ENCODE results near the gene NEU2. TPM values are rescaled to one million over a fixed set of nuclear protein-coding genes. Genes with fewer than 3 reads are reported as not detected.

Gene NEU2
- total RNA-seq, 4 donors from 2014 or later: not detected

DNA sequence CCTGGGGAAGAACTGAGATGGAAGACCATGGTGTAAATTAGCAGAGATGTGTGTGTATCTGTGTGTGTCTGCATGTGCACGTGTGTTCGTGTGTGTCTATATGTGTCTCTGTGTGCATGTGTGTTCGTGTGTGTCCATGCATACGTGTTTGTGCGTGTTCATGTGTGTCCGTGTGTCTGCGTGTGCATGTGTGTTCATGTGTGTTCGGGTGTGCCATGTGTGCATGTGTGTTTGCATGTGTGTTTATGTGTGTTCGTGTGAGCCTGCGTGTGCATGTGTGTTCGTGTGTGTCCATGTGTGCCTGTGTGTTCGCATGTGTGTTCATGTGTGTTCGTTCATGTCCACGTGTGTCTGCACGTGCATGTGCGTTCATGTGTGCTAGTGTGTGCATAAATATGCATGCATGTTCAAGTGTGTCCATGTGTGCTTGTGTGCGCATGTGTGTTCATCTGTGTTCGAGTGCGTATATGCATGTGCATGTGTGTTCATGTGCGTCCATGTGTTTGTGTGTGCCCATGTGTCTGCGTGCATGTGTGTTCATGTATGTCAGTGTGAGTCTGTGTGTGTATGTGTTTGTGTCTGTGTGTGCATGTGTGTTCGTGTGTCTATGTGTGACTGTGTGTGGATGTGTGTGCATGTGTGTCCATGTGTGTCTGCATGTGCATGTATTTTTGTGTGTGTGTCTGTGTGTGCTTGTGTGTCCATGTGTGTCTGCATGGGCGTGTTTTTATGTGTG is 3.1 kb downstream of the NEU2 start:
- 91 to 93% methylated on average over 23 of the region's 23 CpGs for WGBS, 2 donors
- Histone ChIP-seq H3K9me3 (no peaks in the 10 kb centered on the region), H3K4me1 (no peaks in the 10 kb centered on the region), H3K36me3 (no peaks in the 10 kb centered on the region), H3K27me3 (no peaks in the 10 kb centered on the region), H3K27ac (no peak overlapping the region), H3K4me3 (replicated peaks in 1 of 3) (no peak overlapping the region)
- no peak for DNase-seq
- no peak for TF ChIP-seq CTCF (IDR thresholded peaks at IDR 0.05)
- no peak for TF ChIP-seq POLR2A (IDR thresholded peaks at IDR 0.05)
- intact Hi-C loops (cut with DNase I): no loop called here

GRCh38 chr2:233036162-233036838 is 3.8 kb downstream of the NEU2 start:
- H3K27me3 ChIP-seq: no peaks in the 10 kb centered on the region
- TF ChIP-seq CTCF (IDR thresholded peaks at IDR 0.05) (no peak), POLR2A (IDR thresholded peaks at IDR 0.05) (no peak)
- no peaks in the 10 kb centered on the region for H3K4me1 ChIP-seq
- 80 to 87% methylated on average over 12 of the region's 12 CpGs for WGBS, 2 donors
- intact Hi-C loops (cut with DNase I): no loop called here
- no peaks in the 10 kb centered on the region for H3K9me3 ChIP-seq
- no peak for DNase-seq
- H3K36me3 ChIP-seq: no peaks in the 10 kb centered on the region
- H3K27ac ChIP-seq: no peak overlapping the region
- H3K4me3 ChIP-seq (replicated peaks in 1 of 3): no peak overlapping the region

DNA sequence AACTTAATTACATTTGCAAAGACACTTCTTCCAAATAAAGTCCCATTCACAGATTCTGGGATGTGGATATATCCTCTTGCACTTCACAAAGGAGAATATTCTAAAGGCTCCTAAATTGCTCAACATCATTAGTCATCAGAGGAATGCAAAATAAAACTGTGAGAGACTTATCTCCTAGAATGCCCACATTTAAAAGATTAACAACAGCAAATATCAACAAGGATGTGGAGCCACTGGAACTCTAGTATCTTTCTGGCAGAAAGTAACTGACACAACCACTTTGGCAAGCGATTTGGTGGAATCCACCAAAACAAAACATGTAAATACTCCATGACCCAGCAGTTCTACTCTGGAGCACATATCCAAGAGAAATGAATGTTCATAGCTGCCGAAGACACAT is 4.6 kb downstream of the NEU2 start:
- TF ChIP-seq CTCF (IDR thresholded peaks at IDR 0.05): no peak
- TF ChIP-seq POLR2A (IDR thresholded peaks at IDR 0.05): no peak
- Histone ChIP-seq H3K4me1 (no peaks in the 10 kb centered on the region), H3K36me3 (no peaks in the 10 kb centered on the region), H3K4me3 (replicated peaks in 1 of 3) (no peak overlapping the region), H3K27ac (no peak overlapping the region), H3K9me3 (no peaks in the 10 kb centered on the region), H3K27me3 (no peaks in the 10 kb centered on the region)
- intact Hi-C loops (cut with DNase I): no loop called here
- 85 to 86% methylated on average over 2 of the region's 2 CpGs for WGBS, 2 donors
- no peak for DNase-seq

- DNase-seq: no peak
- no peak overlapping the region for H3K4me3 ChIP-seq (replicated peaks in 1 of 3)
- H3K4me1 ChIP-seq: no peaks in the 10 kb centered on the region
- H3K27ac ChIP-seq: no peak overlapping the region
- 79 to 82% methylated on average over 8 of the region's 8 CpGs for WGBS, 2 donors
- TF ChIP-seq POLR2A (IDR thresholded peaks at IDR 0.05) (no peak), CTCF (IDR thresholded peaks at IDR 0.05) (no peak)
- intact Hi-C loops (cut with DNase I): no loop called here
- H3K9me3 ChIP-seq: no peaks in the 10 kb centered on the region
- H3K27me3 ChIP-seq: no peaks in the 10 kb centered on the region
- H3K36me3 ChIP-seq: no peaks in the 10 kb centered on the region
These were observed 6.9 kb downstream of the NEU2 start for GRCh38 chr2:233039212-233039845.

Measured in thyroid gland (tissue), 4 donors.